CD14-positive monocyte (primary cell): ENCODE results near the gene CD36. TPM values are rescaled to one million over a fixed set of nuclear protein-coding genes. Genes with fewer than 3 reads are reported as not detected.

Experiments
- DNase-seq, 3 donors: peaks; one replicate each; pipeline ENCODE4 v3.0.0-alpha.2; 2011 to 2022
- H2AFZ ChIP-seq: 2 replicates; pipeline ENCODE4 v1.6.0; 2012; ENCODE audit warnings: mild to moderate bottlenecking, low read depth, low read length, inconsistent platforms; ENCODE audit not compliant: insufficient read depth, poor library complexity, severe bottlenecking
- H3K27ac ChIP-seq, 2 donors: 1 replicate in 1 of 2; 2 replicates in 1 of 2; pipeline ENCODE4 v1.5.1; 2012 to 2013; ENCODE audit warnings: low read length in 2 of 2, control low read depth in 1 of 2, inconsistent platforms in 1 of 2, low read depth in 1 of 2, mild to moderate bottlenecking in 1 of 2
- H3K27me3 ChIP-seq, 2 donors: one replicate each; pipeline versions ENCODE4 v1.6.0 to v1.6.1; 2011 to 2013; ENCODE audit warnings: low read length in 2 of 2; ENCODE audit not compliant: control insufficient read depth in 2 of 2, insufficient read depth in 2 of 2
- H3K36me3 ChIP-seq, 2 donors: replicated peaks in 1 of 2; 1 replicate in 1 of 2; 2 replicates in 1 of 2; pipeline versions ENCODE4 v1.5.1 to v1.6.1; 2012 to 2013; ENCODE audit warnings: low read length in 2 of 2, control low read depth in 1 of 2, inconsistent platforms in 1 of 2, mild to moderate bottlenecking in 1 of 2; ENCODE audit not compliant: insufficient read depth in 2 of 2, control insufficient read depth in 1 of 2
- H3K4me1 ChIP-seq, 2 donors: 1 replicate in 1 of 2; 2 replicates in 1 of 2; pipeline versions ENCODE4 v1.5.1 to v1.6.1; 2012 to 2013; ENCODE audit warnings: low read length in 2 of 2, control low read depth in 1 of 2, inconsistent platforms in 1 of 2, mild to moderate bottlenecking in 1 of 2, moderate library complexity in 1 of 2; ENCODE audit not compliant: insufficient read depth in 2 of 2, control insufficient read depth in 1 of 2
- H3K4me2 ChIP-seq: replicated peaks from 2 replicates; pipeline ENCODE3; 2012; ENCODE audit warnings: low read length, moderate library complexity, mild to moderate bottlenecking; ENCODE audit not compliant: poor library complexity, severe bottlenecking; ENCODE audit errors: extremely low read depth
- H3K4me3 ChIP-seq, 3 experiments: fragments of 200-600 bp in 1 of 3; sonication (generic) in 1 of 3; replicated peaks in 1 of 3; 1 replicate in 2 of 3; 2 replicates in 1 of 3; pipeline ENCODE4 v1.5.1; 2011 to 2013; ENCODE audit warnings: low read length in 3 of 3, mild to moderate bottlenecking in 3 of 3, control low read depth in 2 of 3, low read depth in 2 of 3, inconsistent platforms in 1 of 3, moderate library complexity in 1 of 3
- H3K79me2 ChIP-seq: 2 replicates; pipeline ENCODE4 v1.6.0; 2012; ENCODE audit warnings: mild to moderate bottlenecking, control low read depth, inconsistent platforms, low read length, moderate library complexity; ENCODE audit not compliant: insufficient read depth
- H3K9ac ChIP-seq: 2 replicates; pipeline ENCODE4 v1.6.0; 2017; ENCODE audit warnings: low read length, mild to moderate bottlenecking; ENCODE audit not compliant: insufficient read depth, poor library complexity, severe bottlenecking
- H3K9me3 ChIP-seq, 2 donors: replicated peaks in 1 of 2; 1 replicate in 1 of 2; 2 replicates in 1 of 2; pipeline versions ENCODE4 v1.5.1 to v1.6.1; 2012 to 2013; ENCODE audit warnings: low read length in 2 of 2, control low read depth in 1 of 2; ENCODE audit not compliant: control insufficient read depth in 1 of 2, insufficient read depth in 1 of 2
- H4K20me1 ChIP-seq: 2 replicates; pipeline ENCODE4 v1.6.0; 2012; ENCODE audit warnings: mild to moderate bottlenecking, low read length, control low read depth, moderate library complexity; ENCODE audit not compliant: insufficient read depth
- H3K27ac Mint-ChIP-seq, 7 donors: one replicate each; pipeline ENCODE4 v1.8.0; 2020; ENCODE audit warnings: mild to moderate bottlenecking in 7 of 7, mixed read lengths in 7 of 7, moderate library complexity in 6 of 7, inconsistent platforms in 2 of 7
- H3K27me3 Mint-ChIP-seq, 3 donors: one replicate each; pipeline ENCODE4 v1.8.0; 2021 to 2022; ENCODE audit warnings: low read depth in 3 of 3, mild to moderate bottlenecking in 3 of 3, mixed read lengths in 3 of 3, moderate library complexity in 3 of 3, inconsistent platforms in 1 of 3
- H3K36me3 Mint-ChIP-seq, 2 donors: one replicate each; pipeline ENCODE4 v1.8.0; 2020; ENCODE audit warnings: mixed read lengths in 2 of 2, inconsistent platforms in 1 of 2, mild to moderate bottlenecking in 1 of 2
- H3K4me1 Mint-ChIP-seq: one replicate; pipeline ENCODE4 v1.8.0; 2020; ENCODE audit warnings: mild to moderate bottlenecking, mixed read lengths
- H3K4me3 Mint-ChIP-seq, 2 donors: one replicate each; pipeline ENCODE4 v1.8.0; 2020; ENCODE audit warnings: mild to moderate bottlenecking in 2 of 2, mixed read lengths in 2 of 2, moderate library complexity in 1 of 2
- H3K9me3 Mint-ChIP-seq, 7 donors: one replicate each; pipeline ENCODE4 v1.8.0; 2020 to 2022; ENCODE audit warnings: mixed read lengths in 7 of 7, mild to moderate bottlenecking in 6 of 7, moderate library complexity in 6 of 7, inconsistent platforms in 2 of 7
- WGBS: methylation state at CpG from one replicate; pipeline ENCODE4 v1.1.5; 2013; ENCODE audit warnings: missing lambda C conversion rate; ENCODE audit not compliant: insufficient coverage; 5-methylcytosine and 5-hydroxymethylcytosine counted together
- intact Hi-C, 2 donors: fragments of 100-400 bp; cut with micrococcal nuclease; formaldehyde crosslinking; loops; one replicate each; pipeline versions ENCODE4 v1.15.0 to v1.15.1; 2023
- polyA plus RNA-seq, 3 donors: library from polyadenylated mRNA; depleted of rRNA in 1 of 3; unstranded in 2 of 3; stranded (reverse) in 1 of 3; fragments of 300-500 nt in 2 of 3; fragments of >200 nt in 1 of 3; fragmentation: Illumina TruSeq in 2 of 3; gene quantifications; 1 replicate in 2 of 3; 2 replicates in 1 of 3; pipeline ENCODE4 v1.2.3, GENCODE V29; 2012 to 2021
- TF ChIP-seq, protein P1 (sequence below): fragments of 200-600 bp; IDR thresholded peaks from one replicate; pipeline ENCODE4 v1.8.0; 2022; ENCODE audit warnings: antibody characterized with exemption, mild to moderate bottlenecking

The CD36 gene
- polyA plus RNA-seq, 3 donors = 735 to 1,210 (median 1,135) TPM

DNA sequence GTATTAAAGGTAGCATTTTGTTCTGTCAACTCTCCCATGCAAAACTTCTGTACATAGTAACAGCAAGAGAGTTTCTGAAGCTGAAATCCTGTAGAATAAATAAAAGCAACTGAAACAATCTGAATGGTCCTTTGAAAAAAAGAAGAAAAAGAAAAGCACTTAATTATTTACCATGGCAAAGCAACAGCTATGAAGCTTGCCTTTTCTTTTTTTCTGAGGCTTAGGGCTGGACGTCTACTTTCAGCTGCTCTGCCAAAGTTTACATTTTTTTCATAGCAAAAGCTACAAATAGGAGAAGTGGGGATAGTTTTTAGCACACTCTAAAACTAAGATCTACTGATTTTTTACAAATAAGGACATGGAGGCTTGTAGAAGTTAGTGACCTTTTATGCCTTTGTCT is 31.3 kb upstream of the CD36 start:
- Histone ChIP-seq H3K4me3 (no peak overlapping the region), H3K27me3 (no peaks in the 10 kb centered on the region), H3K27ac (no peak overlapping the region), H3K9me3 (no peaks in the 10 kb centered on the region), H3K4me2 (no peak overlapping the region), H3K36me3 (no peaks in the 10 kb centered on the region), H4K20me1 (no peaks in the 10 kb centered on the region), H2AFZ (no peak overlapping the region), H3K4me1 (no peaks in the 10 kb centered on the region), H3K9ac (no peak overlapping the region), H3K79me2 (no peaks in the 10 kb centered on the region)
- peaks cover 0 to 2% (median 0%) of the 10 kb centered on the region in 3 donors for H3K27me3 Mint-ChIP-seq
- H3K4me3 Mint-ChIP-seq = no peak overlapping the region
- no peaks in the 10 kb centered on the region for H3K9me3 Mint-ChIP-seq
- no CpG with 5 or more reads among the region's 1 CpG for WGBS
- TF ChIP-seq, protein P1, sequence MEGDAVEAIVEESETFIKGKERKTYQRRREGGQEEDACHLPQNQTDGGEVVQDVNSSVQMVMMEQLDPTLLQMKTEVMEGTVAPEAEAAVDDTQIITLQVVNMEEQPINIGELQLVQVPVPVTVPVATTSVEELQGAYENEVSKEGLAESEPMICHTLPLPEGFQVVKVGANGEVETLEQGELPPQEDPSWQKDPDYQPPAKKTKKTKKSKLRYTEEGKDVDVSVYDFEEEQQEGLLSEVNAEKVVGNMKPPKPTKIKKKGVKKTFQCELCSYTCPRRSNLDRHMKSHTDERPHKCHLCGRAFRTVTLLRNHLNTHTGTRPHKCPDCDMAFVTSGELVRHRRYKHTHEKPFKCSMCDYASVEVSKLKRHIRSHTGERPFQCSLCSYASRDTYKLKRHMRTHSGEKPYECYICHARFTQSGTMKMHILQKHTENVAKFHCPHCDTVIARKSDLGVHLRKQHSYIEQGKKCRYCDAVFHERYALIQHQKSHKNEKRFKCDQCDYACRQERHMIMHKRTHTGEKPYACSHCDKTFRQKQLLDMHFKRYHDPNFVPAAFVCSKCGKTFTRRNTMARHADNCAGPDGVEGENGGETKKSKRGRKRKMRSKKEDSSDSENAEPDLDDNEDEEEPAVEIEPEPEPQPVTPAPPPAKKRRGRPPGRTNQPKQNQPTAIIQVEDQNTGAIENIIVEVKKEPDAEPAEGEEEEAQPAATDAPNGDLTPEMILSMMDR = no peak
- intact Hi-C loops = no loop called here
- H3K4me1 Mint-ChIP-seq = peaks cover 3% of the 10 kb centered on the region
- H3K36me3 Mint-ChIP-seq = no peaks in the 10 kb centered on the region
- H3K27ac Mint-ChIP-seq = no peak overlapping the region
- no peak for DNase-seq

- Histone ChIP-seq H3K4me3 (no peak overlapping the region), H3K79me2 (no peaks in the 10 kb centered on the region), H3K4me1 (peaks cover 2 to 10% of the 10 kb centered on the region in 2 donors), H3K27me3 (no peaks in the 10 kb centered on the region), H3K36me3 (no peaks in the 10 kb centered on the region), H3K4me2 (no peak overlapping the region), H3K27ac (no peak overlapping the region), H3K9me3 (no peaks in the 10 kb centered on the region), H3K9ac (no peak overlapping the region), H2AFZ (no peak overlapping the region), H4K20me1 (no peaks in the 10 kb centered on the region)
- H3K27me3 Mint-ChIP-seq = peaks cover 0 to 2% (median 0%) of the 10 kb centered on the region in 3 donors
- intact Hi-C loops = no loop called here
- H3K4me3 Mint-ChIP-seq = no peak overlapping the region
- peaks cover 11% of the 10 kb centered on the region for H3K4me1 Mint-ChIP-seq
- H3K36me3 Mint-ChIP-seq = no peaks in the 10 kb centered on the region
- H3K27ac Mint-ChIP-seq = no peak overlapping the region
- H3K9me3 Mint-ChIP-seq = no peaks in the 10 kb centered on the region
- no peak for DNase-seq
- TF ChIP-seq, protein P1 = no peak
Measured at GRCh38 chr7:80608336-80608735, 30.1 kb upstream of the CD36 start.
